GM19438 (cell line): ENCODE results near the gene GAS6.
"Not testable (repeated sequence)": the region's sequence is repeated elsewhere in the genome, so short reads cannot be mapped to it uniquely, and the experiment has no call there.

Source experiments
- ATAC-seq: cut with Tn5 transposase; IDR thresholded peaks from one replicate; pipeline ENCODE4 v1.9.1; 2021; ENCODE audit warnings: low read depth; ENCODE audit not compliant: unreplicated experiment

GAS6 gene

GRCh38 chr13:113796964-113797676 is 66.8 kb downstream of the GAS6 start:
- no peak for ATAC-seq

DNA sequence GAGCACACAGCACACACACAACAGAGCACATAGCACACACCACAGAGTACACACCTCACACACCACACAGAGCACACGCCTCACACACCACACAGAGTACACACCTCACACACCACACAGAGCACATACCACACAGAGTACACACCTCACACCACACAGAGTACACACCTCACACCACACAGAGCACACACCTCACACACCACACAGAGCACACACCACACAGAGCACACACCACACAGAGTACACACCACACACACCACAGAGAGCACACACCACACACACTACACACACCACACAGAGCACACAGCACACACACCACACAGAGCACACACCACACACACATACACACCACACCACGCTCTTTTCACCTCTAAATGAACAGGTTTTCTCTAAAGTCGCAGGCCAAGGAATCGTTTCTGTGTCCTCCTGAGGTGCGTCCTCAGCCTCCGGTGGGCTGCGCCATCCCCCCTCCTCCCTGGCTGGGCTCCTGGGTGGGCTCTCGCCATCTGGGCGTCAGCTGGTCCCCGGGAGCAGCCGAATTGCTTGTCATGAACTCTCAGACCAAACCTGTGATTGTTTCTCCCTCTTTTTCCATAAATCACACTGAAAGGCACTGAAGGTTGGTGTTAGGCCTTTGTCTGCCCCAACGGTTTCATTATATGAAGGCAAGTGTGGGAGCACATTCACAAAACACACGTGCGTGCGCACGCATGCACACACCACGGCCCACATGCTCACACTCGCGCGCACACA is 67.5 kb downstream of the GAS6 start:
- ATAC-seq = no peak

GRCh38 chr13:113795362-113795761 is 68.5 kb downstream of the GAS6 start:
- ATAC-seq = not testable (repeated sequence)

DNA sequence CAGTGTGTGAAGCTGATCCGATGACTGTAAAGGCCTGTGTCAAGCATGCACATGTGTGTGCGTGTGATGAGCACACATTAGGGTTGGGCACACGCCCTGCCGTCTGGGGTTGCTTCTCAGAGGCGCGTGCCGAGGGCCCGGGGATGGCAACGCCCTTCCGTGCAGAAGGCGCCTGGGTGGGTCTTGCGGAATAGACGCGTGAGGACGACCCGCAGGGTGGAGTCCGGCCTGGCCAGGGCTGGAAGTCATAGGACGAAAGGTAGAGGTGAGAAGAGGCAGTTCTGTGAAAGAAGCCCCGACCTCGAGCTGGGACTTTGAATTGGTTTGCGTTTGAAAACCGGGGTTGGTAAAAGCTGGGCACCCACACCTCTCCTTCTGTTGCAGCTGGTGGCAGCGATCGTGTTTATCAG is 69.1 kb downstream of the GAS6 start:
- no peak for ATAC-seq

- ATAC-seq = no peak
Measured at GRCh38 chr13:113794086-113794485, 69.8 kb downstream of the GAS6 start.

- no peak for ATAC-seq
Measured at GRCh38 chr13:113793718-113794085, 70.2 kb downstream of the GAS6 start.

DNA sequence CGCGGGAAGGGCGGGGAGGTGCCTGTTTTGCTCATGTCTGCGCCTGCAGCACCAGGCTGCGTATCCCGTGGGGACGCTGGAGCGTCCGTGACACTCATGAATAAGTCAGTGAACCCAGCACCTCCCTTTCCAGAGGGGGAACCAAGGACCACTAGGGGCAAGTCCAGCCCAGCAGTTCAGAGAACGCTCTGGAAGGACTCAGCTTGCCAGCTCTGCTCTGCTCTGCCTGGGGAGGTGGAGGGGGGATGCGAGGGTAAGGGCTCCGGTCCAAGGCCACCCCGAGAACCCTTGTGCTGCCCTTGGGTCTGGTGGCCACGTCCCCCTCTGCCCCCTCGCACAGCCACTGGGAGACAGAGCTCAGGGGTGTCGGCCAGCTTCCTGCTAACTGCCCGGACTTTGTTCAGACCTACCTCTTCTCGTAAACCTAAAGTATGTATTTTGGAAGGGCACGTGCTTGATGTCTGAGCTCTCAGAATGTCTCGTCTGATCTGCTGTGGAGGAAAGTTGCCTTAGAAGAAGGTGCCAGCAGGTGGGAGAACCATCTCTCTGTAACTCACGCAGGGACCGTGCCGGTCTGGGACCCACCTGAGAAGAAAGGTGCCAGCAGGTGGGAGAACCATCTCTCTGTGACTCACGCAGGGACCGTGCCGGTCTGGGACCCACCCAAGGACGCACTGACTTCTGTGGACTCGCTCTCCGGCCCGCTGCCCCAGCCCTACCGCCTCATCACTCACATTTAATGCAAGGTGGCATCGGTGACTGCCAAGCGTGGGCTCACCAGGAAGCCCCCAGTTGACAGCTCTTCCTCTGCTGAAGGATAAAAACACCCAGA is 70.8 kb downstream of the GAS6 start:
- ATAC-seq = no peak

GRCh38 chr13:113792236-113792770 is 71.6 kb downstream of the GAS6 start:
- no peak for ATAC-seq

DNA sequence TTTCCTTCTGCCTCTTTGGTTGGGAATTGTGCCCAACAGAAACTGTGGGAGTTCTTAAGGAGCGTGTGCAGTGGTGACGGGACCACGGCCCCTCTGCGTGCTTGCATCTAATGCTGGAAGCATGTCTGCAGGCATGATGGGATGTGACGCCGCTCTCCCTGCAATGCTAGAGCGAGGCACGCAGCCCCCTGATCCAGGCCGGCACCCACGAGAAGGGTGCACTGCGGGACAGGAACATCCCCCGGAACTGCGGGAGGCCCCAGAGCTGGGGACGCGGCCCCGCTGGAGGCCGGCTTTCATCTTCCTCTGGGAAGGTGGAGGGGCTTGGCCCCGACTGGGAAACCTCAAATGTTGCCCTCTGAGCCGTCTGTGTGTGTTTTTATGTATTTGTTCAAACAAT is 72.1 kb downstream of the GAS6 start:
- no peak for ATAC-seq

- ATAC-seq = no peak
Measured at GRCh38 chr13:113791226-113791625, 72.7 kb downstream of the GAS6 start.

GRCh38 chr13:113789931-113790330 is 73.9 kb downstream of the GAS6 start:
- ATAC-seq = not testable (repeated sequence)

DNA sequence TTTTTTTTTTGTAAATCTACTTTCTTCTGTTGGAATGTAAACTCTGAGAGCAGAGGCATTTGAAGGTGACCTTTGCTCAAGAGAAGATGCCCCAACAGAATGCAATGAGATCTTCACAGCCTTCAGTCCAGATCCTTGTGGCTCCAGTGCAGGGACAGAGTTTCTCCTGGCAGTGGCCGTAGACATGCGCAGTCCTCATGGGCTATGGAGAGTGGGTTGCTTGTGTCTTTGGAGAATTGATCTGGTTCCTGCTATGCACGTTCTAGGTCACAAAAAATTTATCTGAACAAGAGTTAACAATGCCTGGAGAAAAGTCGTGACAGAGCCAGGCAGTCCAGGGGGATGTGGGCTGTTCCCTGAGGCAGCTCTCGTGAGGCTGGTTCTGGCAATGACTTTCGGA is 74.7 kb downstream of the GAS6 start:
- ATAC-seq = no peak

- no peak for ATAC-seq
Measured at GRCh38 chr13:113788413-113789135, 75.3 kb downstream of the GAS6 start.

DNA sequence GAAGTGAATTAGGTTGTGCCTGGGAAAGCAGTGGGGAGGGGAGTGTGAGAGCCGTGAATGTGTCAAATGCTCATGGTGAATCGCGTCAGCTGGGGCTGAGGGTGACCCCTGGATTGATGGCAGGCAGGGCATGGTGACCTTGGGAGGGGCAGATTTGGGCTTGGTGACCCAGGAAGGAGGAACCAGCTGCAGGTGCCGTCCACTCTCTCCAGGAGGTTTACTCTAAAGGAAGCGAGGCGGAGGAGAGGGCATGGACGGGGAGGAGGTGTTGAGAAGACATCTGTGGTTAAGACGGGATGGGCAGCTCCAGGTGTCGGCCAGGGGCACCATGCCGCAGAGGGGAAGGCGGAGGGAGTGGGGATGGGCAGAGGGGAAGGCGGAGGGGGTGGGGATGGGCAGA is 76.2 kb downstream of the GAS6 start:
- ATAC-seq = no peak

DNA sequence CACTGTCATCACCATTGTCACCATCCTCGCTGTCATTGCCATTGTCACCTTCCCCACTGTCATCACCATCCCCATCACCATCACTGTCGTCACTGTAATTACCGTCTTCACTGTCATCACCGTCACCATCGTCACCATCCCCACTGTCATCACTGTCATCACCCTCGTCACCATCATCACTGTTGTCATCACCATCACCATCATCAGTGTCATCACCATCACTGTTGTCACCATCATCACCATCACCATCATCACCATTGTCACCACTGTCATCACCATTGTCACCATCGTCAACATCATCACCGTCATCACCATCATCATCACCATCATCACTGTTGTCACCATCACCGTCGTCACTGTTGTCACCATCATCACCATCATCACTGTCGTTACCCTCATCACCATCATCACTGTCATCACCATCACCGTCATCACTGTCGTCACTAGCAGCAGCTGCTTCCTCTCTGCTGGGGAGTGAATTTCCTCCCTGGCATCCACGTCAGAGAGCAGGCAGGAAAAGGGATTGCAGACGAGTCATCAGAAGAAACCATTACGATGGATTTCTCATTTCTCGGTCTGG is 77.5 kb downstream of the GAS6 start:
- no peak for ATAC-seq

DNA sequence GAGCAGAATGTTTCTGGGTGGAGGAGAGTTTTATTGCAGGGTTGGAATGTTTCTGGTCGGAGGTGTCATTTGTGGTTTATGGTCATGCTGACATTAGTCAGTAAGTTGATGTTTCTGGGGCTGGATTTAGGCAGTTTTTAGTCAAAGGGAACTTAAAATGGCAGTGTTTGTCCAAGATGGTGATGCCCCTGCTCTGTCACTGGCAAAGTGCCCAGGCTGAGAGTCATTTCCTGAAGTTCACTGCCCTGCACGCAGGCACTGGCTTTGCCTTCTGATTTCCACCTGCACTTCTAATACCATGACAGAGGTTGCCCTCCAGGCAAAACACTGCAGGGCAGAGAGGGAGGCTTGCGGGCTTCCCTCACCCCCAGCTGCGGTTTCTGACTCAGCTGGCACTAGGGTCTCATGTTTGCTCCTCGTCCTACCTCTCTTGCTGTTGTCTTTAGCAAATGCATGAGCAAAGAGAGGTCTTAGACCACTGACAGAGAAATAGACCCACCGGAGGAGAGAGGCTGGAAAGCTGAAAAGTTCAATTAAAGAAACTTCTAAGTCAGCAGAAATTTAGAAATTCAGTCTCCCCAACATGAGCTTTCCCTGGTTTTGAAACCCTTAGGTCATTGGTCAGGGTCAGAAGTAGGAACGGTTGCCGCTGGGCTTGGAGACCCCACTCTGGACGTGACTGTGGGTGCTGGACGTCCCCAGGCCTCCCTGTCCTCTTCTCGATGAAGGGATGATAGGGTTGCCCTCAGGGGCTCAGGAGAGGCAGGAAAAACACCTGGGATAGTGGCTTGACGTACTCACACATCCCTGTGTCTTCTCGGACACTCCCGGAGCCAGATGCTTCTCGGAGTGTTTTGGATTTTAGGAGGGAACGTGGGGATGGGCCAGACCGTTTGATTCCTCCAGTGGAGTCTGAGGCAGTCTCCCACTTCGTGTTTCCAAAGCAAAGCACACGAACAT is 78.5 kb downstream of the GAS6 start:
- no peak for ATAC-seq

GRCh38 chr13:113784645-113785024 is 79.2 kb downstream of the GAS6 start:
- ATAC-seq = no peak

DNA sequence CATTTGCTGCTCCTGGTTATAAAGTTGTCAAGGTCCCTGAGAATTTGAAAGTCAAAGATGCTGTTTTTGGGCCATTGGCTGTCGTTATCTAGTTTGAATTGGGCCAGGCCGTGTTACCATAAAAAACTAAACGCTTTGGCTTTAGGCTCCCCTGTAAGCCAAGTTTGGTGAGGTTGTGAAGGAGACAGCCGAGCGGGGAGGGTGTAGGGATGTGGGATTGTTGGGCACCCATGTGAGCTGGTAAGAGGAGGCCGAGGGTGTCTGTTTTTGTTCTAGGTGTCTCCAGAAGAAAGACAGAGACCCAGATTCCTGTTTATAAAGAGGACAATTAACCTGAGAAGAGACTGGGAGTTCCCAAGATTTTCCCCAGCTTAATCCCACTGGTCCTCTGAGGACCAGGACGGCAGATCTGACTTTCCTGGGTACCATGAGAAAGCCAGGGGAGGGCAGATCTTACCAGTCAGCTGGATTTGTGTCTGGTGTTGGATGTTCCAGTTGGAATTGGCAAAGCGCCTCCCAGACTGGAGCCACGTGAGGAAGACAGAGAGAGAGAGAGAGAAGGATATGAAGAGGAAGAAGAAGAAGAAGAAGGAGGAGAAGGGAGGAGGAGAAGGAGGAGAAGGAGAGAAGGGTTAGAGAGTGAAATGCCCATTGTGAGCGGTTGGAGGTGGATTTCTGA is 79.8 kb downstream of the GAS6 start:
- no peak for ATAC-seq
